Fibroblast of skin of back (primary cell): ENCODE data around the gene DOK3.
"Not testable (repeated sequence)": the region's sequence is repeated elsewhere in the genome, so short reads cannot be mapped to it uniquely, and the experiment has no call there.

ENCODE experiments used
- DNase-seq: peaks from one replicate; pipeline ENCODE4 v3.0.0-alpha.2; 2013

DOK3 gene

GRCh38 chr5:177496727-177497291 lies 12.8 kb downstream of the DOK3 start:
- peak; percentile 98 for DNase-seq

- DNase-seq, result peak; percentile 78
Observed at GRCh38 chr5:177496070-177496726, 13.4 kb downstream of the DOK3 start.

GRCh38 chr5:177495243-177496060 lies 14.2 kb downstream of the DOK3 start:
- peak; percentile 98 for DNase-seq

- peak; percentile 97 for DNase-seq
Observed at GRCh38 chr5:177494346-177495195, 15.1 kb downstream of the DOK3 start.

GRCh38 chr5:177493795-177494345 lies 15.8 kb downstream of the DOK3 start:
- no peak for DNase-seq

GRCh38 chr5:177492841-177493240 lies 16.8 kb downstream of the DOK3 start:
- DNase-seq, result no peak

- DNase-seq, result no peak
Observed at GRCh38 chr5:177491983-177492746, 17.5 kb downstream of the DOK3 start.

GRCh38 chr5:177491429-177491945 lies 18.1 kb downstream of the DOK3 start:
- DNase-seq, result peak; percentile 66

- DNase-seq, result no peak
Observed at GRCh38 chr5:177490992-177491391, 18.6 kb downstream of the DOK3 start.

GRCh38 chr5:177490311-177490991 lies 19.2 kb downstream of the DOK3 start:
- no peak for DNase-seq

GRCh38 chr5:177489119-177489716 lies 20.4 kb downstream of the DOK3 start:
- DNase-seq, result no peak

GRCh38 chr5:177487975-177488374 lies 21.7 kb downstream of the DOK3 start:
- DNase-seq, result no peak

GRCh38 chr5:177487144-177487543 lies 22.5 kb downstream of the DOK3 start:
- no peak for DNase-seq

- no peak for DNase-seq
Observed at GRCh38 chr5:177486256-177486655, 23.4 kb downstream of the DOK3 start.

GRCh38 chr5:177485753-177486152 lies 23.9 kb downstream of the DOK3 start:
- not testable (repeated sequence) for DNase-seq

GRCh38 chr5:177484902-177485549 lies 24.6 kb downstream of the DOK3 start:
- DNase-seq, result no peak

- no peak for DNase-seq
Observed at GRCh38 chr5:177483994-177484901, 25.4 kb downstream of the DOK3 start.

GRCh38 chr5:177483042-177483441 lies 26.6 kb downstream of the DOK3 start:
- DNase-seq, result no peak

GRCh38 chr5:177482359-177482795 lies 27.2 kb downstream of the DOK3 start:
- DNase-seq, result peak; percentile 27
